Spinal cord (tissue), 10 donors: ENCODE data around the gene RGP1. TPM values are rescaled to one million over a fixed set of nuclear protein-coding genes. Genes with fewer than 3 reads are reported as not detected.
A peak's percentile ranks its signal among the peaks of the same experiment; 100 is the strongest.

ENCODE experiments used
- DNase-seq, 6 donors: peaks; one replicate each; pipeline versions ENCODE4 v3.0.0 to v3.0.0-alpha.2; 2013 to 2015; ENCODE audit warnings: low spot score in 6 of 6, low read depth in 4 of 6
- H3K27ac ChIP-seq: one replicate; pipeline ENCODE4 v1.5.1; 2013; ENCODE audit warnings: low read depth, low read length, control low read depth
- H3K27me3 ChIP-seq: one replicate; pipeline ENCODE4 v1.6.1; 2013; ENCODE audit warnings: low read length; ENCODE audit not compliant: control insufficient read depth, insufficient read depth
- H3K36me3 ChIP-seq: one replicate; pipeline ENCODE4 v1.6.1; 2013; ENCODE audit warnings: low read length; ENCODE audit not compliant: control insufficient read depth, insufficient read depth
- H3K4me1 ChIP-seq: one replicate; pipeline ENCODE4 v1.6.1; 2013; ENCODE audit warnings: low read length; ENCODE audit not compliant: control insufficient read depth, insufficient read depth
- H3K4me3 ChIP-seq: one replicate; pipeline ENCODE4 v1.5.1; 2013; ENCODE audit warnings: low read depth, low read length, control low read depth
- H3K9me3 ChIP-seq: one replicate; pipeline ENCODE4 v1.6.1; 2013; ENCODE audit warnings: low read length; ENCODE audit not compliant: control insufficient read depth, insufficient read depth
- WGBS: methylation state at CpG from one replicate; pipeline ENCODE4 v1.1.5; 2013; ENCODE audit warnings: missing lambda C conversion rate; ENCODE audit not compliant: insufficient coverage; 5-methylcytosine and 5-hydroxymethylcytosine counted together
- long read RNA-seq, 4 donors: transcript quantifications; one replicate each; lab custom pipeline, GENCODE V29; 2026
- polyA plus RNA-seq, 2 donors: library from polyadenylated mRNA; unstranded; fragments of 120-200 nt; gene quantifications; one replicate each; pipeline ENCODE4 v1.2.1, GENCODE V29; 2013; ENCODE audit not compliant: insufficient read length in 2 of 2
- total RNA-seq, 2 donors: library from RNA; depleted of rRNA in 1 of 2; stranded (reverse); fragments of 120-200 nt in 1 of 2; fragments of >200 nt in 1 of 2; gene quantifications; one replicate each; pipeline versions ENCODE4 v1.2.3 to v1.2.4, GENCODE V29; 2013 to 2014
- donor health status: healthy.

Gene RGP1
- total RNA-seq, result 10 to 100 TPM; 12.7 to 21.2 TPM
- polyA plus RNA-seq, result 10 to 100 TPM; 21.9 to 23.5 TPM
- long read RNA-seq, donor 1, full-length matches to known transcripts, result 4 of 4 reads
- long read RNA-seq, donor 1, partial matches to known transcripts, result 0 of 4 reads
- long read RNA-seq, donor 1, other reads (novel, unspliced or antisense), result 0 of 4 reads
- long read RNA-seq, donor 2, full-length matches to known transcripts, result 2 of 2 reads
- long read RNA-seq, donor 2, partial matches to known transcripts, result 0 of 2 reads
- long read RNA-seq, donor 2, other reads (novel, unspliced or antisense), result 0 of 2 reads
- long read RNA-seq, donor 3, result 0 reads
- long read RNA-seq, donor 4, full-length matches to known transcripts, result 3 of 3 reads
- long read RNA-seq, donor 4, partial matches to known transcripts, result 0 of 3 reads
- long read RNA-seq, donor 4, other reads (novel, unspliced or antisense), result 0 of 3 reads

- Histone ChIP-seq H3K27ac (peak within 1 kb of the TSS; percentile 60), H3K36me3 (peaks cover 51% of the 10 kb centered on the region), H3K4me1 (peaks cover 31% of the 10 kb centered on the region), H3K9me3 (no peaks in the 10 kb centered on the region), H3K27me3 (no peaks in the 10 kb centered on the region), H3K4me3 (peak within 1 kb of the TSS; percentile 83)
- DNase-seq, result peak in 2 of 6 donors; percentile 87 to 89
- WGBS, result 0% methylated on average over 69 of the region's 69 CpGs
Measured at GRCh38 chr9:35748858-35749514, at the start of gene RGP1, which contains the start of gene GBA2. Gene RGP1 (plus strand): TSS chr9:35749287. CDS start chr9:35749756, 469 bp downstream. Gene GBA2 (minus strand): TSS chr9:35749228. CDS start chr9:35748704, 524 bp downstream.

GRCh38 chr9:35700031-35700430 is 49.1 kb upstream of the RGP1 start:
- Histone ChIP-seq H3K4me1 (no peaks in the 10 kb centered on the region), H3K27me3 (no peaks in the 10 kb centered on the region), H3K9me3 (no peaks in the 10 kb centered on the region), H3K4me3 (no peak overlapping the region), H3K27ac (no peak overlapping the region), H3K36me3 (peaks cover 76% of the 10 kb centered on the region)
- no peak for DNase-seq
- 78% methylated on average over 11 of the region's 11 CpGs for WGBS

GRCh38 chr9:35700942-35701341 is 48.1 kb upstream of the RGP1 start:
- H3K9me3 ChIP-seq, result no peaks in the 10 kb centered on the region
- H3K27ac ChIP-seq, result no peak overlapping the region
- no peak overlapping the region for H3K4me3 ChIP-seq
- no peaks in the 10 kb centered on the region for H3K4me1 ChIP-seq
- DNase-seq, result no peak
- peaks cover 85% of the 10 kb centered on the region for H3K36me3 ChIP-seq
- H3K27me3 ChIP-seq, result no peaks in the 10 kb centered on the region

GRCh38 chr9:35702696-35703095 is 46.4 kb upstream of the RGP1 start:
- no peak overlapping the region for H3K4me3 ChIP-seq
- H3K9me3 ChIP-seq, result no peaks in the 10 kb centered on the region
- 98% methylated on average over 6 of the region's 7 CpGs for WGBS
- no peaks in the 10 kb centered on the region for H3K27me3 ChIP-seq
- H3K36me3 ChIP-seq, result peaks cover 94% of the 10 kb centered on the region
- H3K27ac ChIP-seq, result no peak overlapping the region
- DNase-seq, result no peak
- H3K4me1 ChIP-seq, result no peaks in the 10 kb centered on the region

- no peak for DNase-seq
- Histone ChIP-seq H3K27me3 (no peaks in the 10 kb centered on the region), H3K36me3 (peaks cover 92% of the 10 kb centered on the region), H3K9me3 (no peaks in the 10 kb centered on the region), H3K4me1 (no peaks in the 10 kb centered on the region), H3K27ac (no peak overlapping the region), H3K4me3 (no peak overlapping the region)
- WGBS, result 97% methylated on average over 26 of the region's 26 CpGs
Measured at GRCh38 chr9:35703906-35704672, 45.0 kb upstream of the RGP1 start.

GRCh38 chr9:35705372-35705771 is 43.7 kb upstream of the RGP1 start:
- H3K4me1 ChIP-seq, result no peaks in the 10 kb centered on the region
- 92% methylated on average over 7 of the region's 8 CpGs for WGBS
- no peak overlapping the region for H3K27ac ChIP-seq
- DNase-seq, result no peak
- H3K27me3 ChIP-seq, result no peaks in the 10 kb centered on the region
- no peak overlapping the region for H3K4me3 ChIP-seq
- H3K9me3 ChIP-seq, result no peaks in the 10 kb centered on the region
- H3K36me3 ChIP-seq, result peaks cover 90% of the 10 kb centered on the region

- Histone ChIP-seq H3K27me3 (no peaks in the 10 kb centered on the region), H3K4me1 (no peaks in the 10 kb centered on the region), H3K9me3 (no peaks in the 10 kb centered on the region), H3K36me3 (peaks cover 93% of the 10 kb centered on the region), H3K27ac (no peak overlapping the region), H3K4me3 (no peak overlapping the region)
- WGBS, result 100% methylated on average over 6 of the region's 7 CpGs
- no peak for DNase-seq
Measured at GRCh38 chr9:35705836-35706430, 43.2 kb upstream of the RGP1 start.

GRCh38 chr9:35706951-35707350 is 42.1 kb upstream of the RGP1 start:
- H3K27ac ChIP-seq, result no peak overlapping the region
- no peaks in the 10 kb centered on the region for H3K4me1 ChIP-seq
- no peak overlapping the region for H3K4me3 ChIP-seq
- no peaks in the 10 kb centered on the region for H3K9me3 ChIP-seq
- H3K36me3 ChIP-seq, result peaks cover 96% of the 10 kb centered on the region
- 96% methylated on average over 6 of the region's 10 CpGs for WGBS
- no peak for DNase-seq
- no peaks in the 10 kb centered on the region for H3K27me3 ChIP-seq

GRCh38 chr9:35708146-35708545 is 40.9 kb upstream of the RGP1 start:
- peaks cover 96% of the 10 kb centered on the region for H3K36me3 ChIP-seq
- WGBS, result 97% methylated on average over 4 of the region's 4 CpGs
- no peaks in the 10 kb centered on the region for H3K4me1 ChIP-seq
- no peak overlapping the region for H3K27ac ChIP-seq
- H3K27me3 ChIP-seq, result no peaks in the 10 kb centered on the region
- H3K9me3 ChIP-seq, result no peaks in the 10 kb centered on the region
- H3K4me3 ChIP-seq, result no peak overlapping the region
- no peak for DNase-seq
